Body of pancreas (tissue), 4 donors: ENCODE results near the gene ATP2B2.

Source experiments
- POLR2A ChIP-seq, 3 donors: fragments of 450-650 bp; IDR thresholded peaks; one replicate each; pipeline ENCODE4 v1.6.1; 2016; ENCODE audit warnings: antibody characterized with exemption in 3 of 3, mild to moderate bottlenecking in 2 of 3
- TF ChIP-seq, protein P1 (sequence below), 7 experiments: fragments of 450-650 bp in 4 of 7; fragments of 200-600 bp in 3 of 7; sonication (generic) in 3 of 7; IDR thresholded peaks; one replicate each; pipeline ENCODE4 v1.5.1; 2016 to 2019; ENCODE audit warnings: antibody characterized with exemption in 7 of 7

DNA sequence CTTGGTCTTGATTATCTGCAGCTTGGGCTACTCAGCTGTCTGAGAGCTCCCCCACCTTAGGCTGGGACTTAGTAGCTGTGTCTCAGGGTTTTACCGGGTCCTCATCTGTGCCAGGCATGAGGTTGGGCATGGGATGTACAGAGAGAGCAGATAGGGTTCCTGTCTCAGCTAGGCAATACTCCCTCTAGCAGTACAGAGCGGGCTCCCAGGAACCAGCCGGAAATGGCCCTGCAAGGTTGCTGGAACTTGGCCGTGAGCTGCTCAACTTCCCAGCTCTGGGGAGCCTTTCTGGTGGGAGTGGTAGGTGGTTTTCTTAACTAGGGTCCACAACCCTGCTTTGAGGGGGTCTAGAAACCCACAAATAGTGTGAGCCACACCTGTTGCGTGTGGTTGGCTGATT is 58.3 kb downstream of the ATP2B2 start:
- TF ChIP-seq, protein P1, sequence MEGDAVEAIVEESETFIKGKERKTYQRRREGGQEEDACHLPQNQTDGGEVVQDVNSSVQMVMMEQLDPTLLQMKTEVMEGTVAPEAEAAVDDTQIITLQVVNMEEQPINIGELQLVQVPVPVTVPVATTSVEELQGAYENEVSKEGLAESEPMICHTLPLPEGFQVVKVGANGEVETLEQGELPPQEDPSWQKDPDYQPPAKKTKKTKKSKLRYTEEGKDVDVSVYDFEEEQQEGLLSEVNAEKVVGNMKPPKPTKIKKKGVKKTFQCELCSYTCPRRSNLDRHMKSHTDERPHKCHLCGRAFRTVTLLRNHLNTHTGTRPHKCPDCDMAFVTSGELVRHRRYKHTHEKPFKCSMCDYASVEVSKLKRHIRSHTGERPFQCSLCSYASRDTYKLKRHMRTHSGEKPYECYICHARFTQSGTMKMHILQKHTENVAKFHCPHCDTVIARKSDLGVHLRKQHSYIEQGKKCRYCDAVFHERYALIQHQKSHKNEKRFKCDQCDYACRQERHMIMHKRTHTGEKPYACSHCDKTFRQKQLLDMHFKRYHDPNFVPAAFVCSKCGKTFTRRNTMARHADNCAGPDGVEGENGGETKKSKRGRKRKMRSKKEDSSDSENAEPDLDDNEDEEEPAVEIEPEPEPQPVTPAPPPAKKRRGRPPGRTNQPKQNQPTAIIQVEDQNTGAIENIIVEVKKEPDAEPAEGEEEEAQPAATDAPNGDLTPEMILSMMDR (IDR thresholded peaks at IDR 0.05) = no peak
- no peak for TF ChIP-seq POLR2A (IDR thresholded peaks at IDR 0.05)
